A673 (cell line): Measurements from ENCODE around the gene ROBO2. TPM values are rescaled to one million over a fixed set of nuclear protein-coding genes. Genes with fewer than 3 reads are reported as not detected.

Experiments
- BruUV-seq: library from RNA; stranded (reverse); fragments of 400-500 nt; replicated peaks from 2 replicates; lab custom pipeline; 2021; lab: Mats Ljungman, UMichigan
- CTCF ChIA-PET: fragments of 300-600 bp; sonication (Branson Sonifier 250); formaldehyde crosslinking; loops from one replicate; lab custom pipeline; 2022; ENCODE audit warnings: antibody characterized with exemption; lab: Charles Lee
- POLR2A ChIA-PET: fragments of 300-600 bp; sonication (Branson Sonifier 250); formaldehyde crosslinking; loops from one replicate; lab custom pipeline; 2022; ENCODE audit warnings: antibody characterized with exemption; ENCODE audit not compliant: low non-redundant PET; lab: Charles Lee
- DNase-seq: peaks from one replicate; pipeline ENCODE4 v3.0.0-alpha.2; 2015; ENCODE audit warnings: low spot score
- H3K27ac ChIP-seq: fragments of 200-600 bp; sonication (generic); 2 replicates; pipeline ENCODE4 v1.5.1; 2016; ENCODE audit warnings: mixed run types, low read depth, mild to moderate bottlenecking, mixed read lengths, antibody characterized with exemption, low read length; ENCODE audit not compliant: poor library complexity, severe bottlenecking
- H3K27me3 ChIP-seq: fragments of 200-600 bp; sonication (generic); replicated peaks from 2 replicates; pipeline ENCODE4 v1.6.1; 2017; ENCODE audit warnings: mixed run types, low read depth, mild to moderate bottlenecking, mixed read lengths, antibody characterized with exemption, low read length; ENCODE audit not compliant: insufficient read depth, poor library complexity
- H3K36me3 ChIP-seq: fragments of 200-600 bp; sonication (generic); 2 replicates; pipeline ENCODE4 v1.6.1; 2016; ENCODE audit warnings: mixed run types, mild to moderate bottlenecking, mixed read lengths, antibody characterized with exemption, low read length; ENCODE audit not compliant: insufficient read depth, poor library complexity, severe bottlenecking
- H3K4me1 ChIP-seq: fragments of 200-600 bp; sonication (generic); 2 replicates; pipeline ENCODE4 v1.6.1; 2017; ENCODE audit warnings: mixed run types, mild to moderate bottlenecking, mixed read lengths, antibody characterized with exemption, low read length; ENCODE audit not compliant: insufficient read depth, poor library complexity, severe bottlenecking
- H3K4me3 ChIP-seq: fragments of 200-600 bp; sonication (generic); 2 replicates; pipeline ENCODE4 v1.5.1; 2016; ENCODE audit warnings: low read depth, mixed run types, mild to moderate bottlenecking, mixed read lengths, low read length; ENCODE audit not compliant: poor library complexity, severe bottlenecking
- H3K9me3 ChIP-seq: fragments of 200-600 bp; sonication (generic); 2 replicates; pipeline ENCODE4 v1.6.1; 2016; ENCODE audit warnings: mixed run types, low read depth, mild to moderate bottlenecking, mixed read lengths, antibody characterized with exemption, low read length; ENCODE audit not compliant: poor library complexity, severe bottlenecking
- CTCF ChIP-seq: fragments of 300-800, 200-600 bp; sonication (generic); conservative IDR thresholded peaks from 2 replicates; pipeline ENCODE4 v1.5.1; 2017; ENCODE audit warnings: low read depth, mild to moderate bottlenecking, antibody characterized with exemption, low read length, moderate library complexity, mixed read lengths
- EZH2 ChIP-seq: fragments of 200-600 bp; sonication (generic); IDR thresholded peaks from 2 replicates; pipeline ENCODE4 v1.6.1; 2017; ENCODE audit warnings: borderline replicate concordance, low read depth, mild to moderate bottlenecking, mixed read lengths, antibody characterized with exemption, low read length; ENCODE audit not compliant: poor library complexity, severe bottlenecking
- intact Hi-C: fragments of 100-400 bp; cut with micrococcal nuclease; formaldehyde crosslinking; loops from one replicate; pipeline ENCODE4 v1.10.0; 2022; ENCODE audit not compliant: unreplicated experiment
- total RNA-seq: library from RNA; stranded (reverse); gene quantifications from 2 replicates; pipeline ENCODE4 v1.2.3, GENCODE V29; 2021

ROBO2 gene
- total RNA-seq, 1 experiment from 2014 or later: 17.5 TPM

DNA sequence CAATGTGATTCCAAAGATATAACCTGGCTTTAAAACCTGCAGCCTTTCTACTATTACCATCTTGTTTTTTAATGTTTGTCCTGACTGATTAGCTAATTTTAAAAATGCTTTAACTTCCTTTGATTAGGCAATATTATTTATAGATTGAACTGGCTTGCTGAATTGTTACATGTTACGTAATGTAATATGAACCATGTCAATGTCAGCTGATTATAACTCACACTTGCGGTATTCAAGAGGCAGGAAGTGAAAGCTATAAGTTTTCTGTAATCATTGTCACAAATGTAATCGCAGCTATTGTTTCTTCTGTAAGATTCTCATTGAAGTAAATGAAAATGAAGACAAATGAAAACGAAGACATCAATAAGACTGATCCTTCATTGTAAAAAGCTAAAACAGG is 146.8 kb downstream of the ROBO2 start:
- CTCF ChIA-PET: no interaction called here
- H3K4me1 ChIP-seq: peaks cover 15% of the 10 kb centered on the region
- H3K9me3 ChIP-seq: no peaks in the 10 kb centered on the region
- peak overlapping the region; percentile 6 for H3K4me3 ChIP-seq
- no peaks in the 10 kb centered on the region for H3K36me3 ChIP-seq
- POLR2A ChIA-PET: interaction anchor here (0.9 kb wide), 1 partner anchor 148 kb away, joined by 6 read pairs; no protein-coding TSS in a partner anchor
- peak; percentile 29 for DNase-seq
- no peaks in the 10 kb centered on the region for H3K27me3 ChIP-seq
- no TSS peak for BruUV-seq
- H3K27ac ChIP-seq: peak overlapping the region; percentile 23
- intact Hi-C loops: no loop called here
- TF ChIP-seq CTCF: no peak
- TF ChIP-seq EZH2: no peak

GRCh38 chr3:77188210-77188609 is 148.3 kb downstream of the ROBO2 start:
- intact Hi-C loops: no loop called here
- no peak for DNase-seq
- Histone ChIP-seq H3K27me3 (no peaks in the 10 kb centered on the region), H3K4me1 (peaks cover 15% of the 10 kb centered on the region), H3K36me3 (no peaks in the 10 kb centered on the region), H3K27ac (no peak overlapping the region), H3K9me3 (no peaks in the 10 kb centered on the region), H3K4me3 (no peak overlapping the region)
- no TSS peak for BruUV-seq
- ChIA-PET POLR2A (no interaction called here), CTCF (no interaction called here)
- no peak for TF ChIP-seq EZH2
- no peak for TF ChIP-seq CTCF

DNA sequence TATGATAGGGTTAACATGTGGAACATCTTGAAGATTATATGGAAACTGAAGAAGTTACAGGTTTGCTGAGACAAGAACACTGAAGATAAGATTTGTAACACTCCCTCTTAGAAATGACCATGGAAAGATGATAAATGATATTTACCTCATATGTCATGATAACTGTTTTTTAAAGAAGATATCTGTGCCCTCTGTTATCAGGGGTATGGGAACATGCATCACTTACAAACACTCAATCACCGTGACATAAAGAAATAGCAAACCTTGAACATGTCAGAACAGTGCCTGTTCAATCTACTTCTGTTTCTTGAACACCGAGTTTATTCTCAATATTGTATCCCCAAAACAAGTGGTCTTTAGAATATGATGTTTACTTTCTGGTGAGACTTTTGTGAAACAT is 149.4 kb downstream of the ROBO2 start:
- TF ChIP-seq CTCF: no peak
- no peak for TF ChIP-seq EZH2
- no peaks in the 10 kb centered on the region for H3K27me3 ChIP-seq
- no peak overlapping the region for H3K4me3 ChIP-seq
- POLR2A ChIA-PET: no interaction called here
- no TSS peak for BruUV-seq
- peaks cover 15% of the 10 kb centered on the region for H3K4me1 ChIP-seq
- H3K9me3 ChIP-seq: no peaks in the 10 kb centered on the region
- H3K36me3 ChIP-seq: no peaks in the 10 kb centered on the region
- intact Hi-C loops: no loop called here
- DNase-seq: no peak
- no peak overlapping the region for H3K27ac ChIP-seq
- CTCF ChIA-PET: no interaction called here
